ENCODE measurements around the gene BTBD19.

Gene BTBD19

DNA sequence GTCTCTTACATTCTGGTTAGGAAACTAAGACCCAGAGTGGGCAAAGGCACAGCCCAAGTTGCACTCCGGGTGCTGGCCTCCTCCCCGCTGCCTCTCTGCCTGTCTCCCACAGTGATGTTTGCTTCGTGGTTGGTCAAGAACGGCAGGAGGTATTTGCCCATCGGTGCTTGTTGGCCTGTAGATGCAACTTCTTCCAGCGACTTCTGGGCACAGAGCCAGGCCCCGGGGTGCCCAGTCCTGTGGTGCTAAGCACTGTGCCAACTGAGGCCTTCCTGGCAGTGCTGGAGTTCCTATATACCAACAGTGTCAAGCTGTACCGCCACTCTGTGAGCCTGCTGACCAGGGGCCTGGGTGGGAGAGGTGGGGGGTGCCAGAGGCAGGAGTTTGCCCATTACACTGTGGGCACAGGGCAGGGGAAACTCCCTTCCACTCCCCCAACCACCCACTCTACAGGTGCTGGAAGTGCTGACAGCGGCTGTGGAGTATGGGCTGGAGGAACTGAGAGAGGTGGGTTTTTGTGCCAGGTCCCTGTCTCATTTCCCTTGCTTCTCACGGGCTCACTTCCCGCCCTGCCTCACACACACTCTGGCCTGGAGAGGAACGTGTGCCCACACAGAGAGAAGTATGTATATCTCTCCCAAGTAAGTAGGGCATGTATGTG lies 1.9 kb downstream of the BTBD19 start:
- TF ChIP-seq TCF12 (IDR thresholded peaks at IDR 0.05; ENCODE audit: low read depth) = peak; percentile 80
- TF ChIP-seq, protein P1, sequence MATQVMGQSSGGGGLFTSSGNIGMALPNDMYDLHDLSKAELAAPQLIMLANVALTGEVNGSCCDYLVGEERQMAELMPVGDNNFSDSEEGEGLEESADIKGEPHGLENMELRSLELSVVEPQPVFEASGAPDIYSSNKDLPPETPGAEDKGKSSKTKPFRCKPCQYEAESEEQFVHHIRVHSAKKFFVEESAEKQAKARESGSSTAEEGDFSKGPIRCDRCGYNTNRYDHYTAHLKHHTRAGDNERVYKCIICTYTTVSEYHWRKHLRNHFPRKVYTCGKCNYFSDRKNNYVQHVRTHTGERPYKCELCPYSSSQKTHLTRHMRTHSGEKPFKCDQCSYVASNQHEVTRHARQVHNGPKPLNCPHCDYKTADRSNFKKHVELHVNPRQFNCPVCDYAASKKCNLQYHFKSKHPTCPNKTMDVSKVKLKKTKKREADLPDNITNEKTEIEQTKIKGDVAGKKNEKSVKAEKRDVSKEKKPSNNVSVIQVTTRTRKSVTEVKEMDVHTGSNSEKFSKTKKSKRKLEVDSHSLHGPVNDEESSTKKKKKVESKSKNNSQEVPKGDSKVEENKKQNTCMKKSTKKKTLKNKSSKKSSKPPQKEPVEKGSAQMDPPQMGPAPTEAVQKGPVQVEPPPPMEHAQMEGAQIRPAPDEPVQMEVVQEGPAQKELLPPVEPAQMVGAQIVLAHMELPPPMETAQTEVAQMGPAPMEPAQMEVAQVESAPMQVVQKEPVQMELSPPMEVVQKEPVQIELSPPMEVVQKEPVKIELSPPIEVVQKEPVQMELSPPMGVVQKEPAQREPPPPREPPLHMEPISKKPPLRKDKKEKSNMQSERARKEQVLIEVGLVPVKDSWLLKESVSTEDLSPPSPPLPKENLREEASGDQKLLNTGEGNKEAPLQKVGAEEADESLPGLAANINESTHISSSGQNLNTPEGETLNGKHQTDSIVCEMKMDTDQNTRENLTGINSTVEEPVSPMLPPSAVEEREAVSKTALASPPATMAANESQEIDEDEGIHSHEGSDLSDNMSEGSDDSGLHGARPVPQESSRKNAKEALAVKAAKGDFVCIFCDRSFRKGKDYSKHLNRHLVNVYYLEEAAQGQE (IDR thresholded peaks at IDR 0.05; ENCODE audit: low read depth) = no peak
- TF ChIP-seq, protein P2, sequence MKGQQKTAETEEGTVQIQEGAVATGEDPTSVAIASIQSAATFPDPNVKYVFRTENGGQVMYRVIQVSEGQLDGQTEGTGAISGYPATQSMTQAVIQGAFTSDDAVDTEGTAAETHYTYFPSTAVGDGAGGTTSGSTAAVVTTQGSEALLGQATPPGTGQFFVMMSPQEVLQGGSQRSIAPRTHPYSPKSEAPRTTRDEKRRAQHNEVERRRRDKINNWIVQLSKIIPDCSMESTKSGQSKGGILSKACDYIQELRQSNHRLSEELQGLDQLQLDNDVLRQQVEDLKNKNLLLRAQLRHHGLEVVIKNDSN (IDR thresholded peaks at IDR 0.05) = 0 out of 2 replicates have a peak, but pooled peaks have one; percentile 5
- TF ChIP-seq NFIC (IDR thresholded peaks at IDR 0.05) = peak; percentile 99
- TF ChIP-seq EGR1 (IDR thresholded peaks at IDR 0.05) = no peak
- TF ChIP-seq RAD21 (IDR thresholded peaks at IDR 0.05; ENCODE audit: low read depth) = no peak
- no peak for TF ChIP-seq YY1 (IDR thresholded peaks at IDR 0.05; ENCODE audit: low read depth)
- TF ChIP-seq CREB1 (IDR thresholded peaks at IDR 0.05; ENCODE audit: low read depth) = no peak
- no peak; the same call in 1 of the 2 replicates for TF ChIP-seq EP300 (IDR thresholded peaks at IDR 0.05; ENCODE audit: borderline replicate concordance)
- TF ChIP-seq, protein P3, sequence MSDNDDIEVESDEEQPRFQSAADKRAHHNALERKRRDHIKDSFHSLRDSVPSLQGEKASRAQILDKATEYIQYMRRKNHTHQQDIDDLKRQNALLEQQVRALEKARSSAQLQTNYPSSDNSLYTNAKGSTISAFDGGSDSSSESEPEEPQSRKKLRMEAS (IDR thresholded peaks at IDR 0.05) = no peak
- peak; percentile 54; the same call in 1 of the 2 replicates for TF ChIP-seq CEBPB (IDR thresholded peaks at IDR 0.05)
- TF ChIP-seq ZBTB7A (IDR thresholded peaks at IDR 0.05; ENCODE audit: low read depth) = peak; percentile 24; the same call in 1 of the 2 replicates
- no peak for TF ChIP-seq TAF1 (IDR thresholded peaks at IDR 0.05; ENCODE audit: low read depth)
- no peak for TF ChIP-seq FOXM1 (IDR thresholded peaks at IDR 0.05; ENCODE audit: borderline replicate concordance, low read depth)
- TF ChIP-seq TEAD4 (IDR thresholded peaks at IDR 0.05) = peak; percentile 73

DNA sequence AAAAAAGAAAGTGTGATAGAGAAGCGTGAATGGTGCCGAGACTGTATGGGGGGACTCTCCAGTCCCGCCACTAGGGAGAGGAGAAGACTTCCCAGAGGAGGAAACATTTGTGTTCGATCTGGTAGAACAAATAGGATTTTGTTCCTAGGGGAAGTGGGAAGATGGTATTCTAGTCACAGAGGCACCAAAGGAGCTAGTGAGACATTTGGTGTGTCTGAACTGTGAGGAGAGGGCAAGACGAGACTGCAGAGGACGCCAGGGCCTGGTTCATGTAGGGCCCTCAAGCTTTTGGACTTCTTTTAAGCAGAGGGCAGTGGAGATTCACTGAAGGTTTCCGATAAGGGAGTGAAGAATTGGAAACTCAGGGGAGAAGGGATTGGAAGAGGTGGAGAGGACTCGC lies 2.9 kb downstream of the BTBD19 start:
- TF ChIP-seq EP300 (IDR thresholded peaks at IDR 0.05; ENCODE audit: borderline replicate concordance) (no peak), TAF1 (IDR thresholded peaks at IDR 0.05; ENCODE audit: low read depth) (no peak), CREB1 (IDR thresholded peaks at IDR 0.05; ENCODE audit: low read depth) (no peak), RAD21 (IDR thresholded peaks at IDR 0.05; ENCODE audit: low read depth) (no peak), NFIC (IDR thresholded peaks at IDR 0.05) (no peak), TEAD4 (IDR thresholded peaks at IDR 0.05) (no peak), YY1 (IDR thresholded peaks at IDR 0.05; ENCODE audit: low read depth) (no peak), CEBPB (IDR thresholded peaks at IDR 0.05) (no peak), EGR1 (IDR thresholded peaks at IDR 0.05) (no peak), ZBTB7A (IDR thresholded peaks at IDR 0.05; ENCODE audit: low read depth) (no peak), TCF12 (IDR thresholded peaks at IDR 0.05; ENCODE audit: low read depth) (no peak), FOXM1 (IDR thresholded peaks at IDR 0.05; ENCODE audit: borderline replicate concordance, low read depth) (no peak)
- TF ChIP-seq, protein P3 (IDR thresholded peaks at IDR 0.05) = no peak
- TF ChIP-seq, protein P1 (IDR thresholded peaks at IDR 0.05; ENCODE audit: low read depth) = no peak
- TF ChIP-seq, protein P2 (IDR thresholded peaks at IDR 0.05) = no peak

DNA sequence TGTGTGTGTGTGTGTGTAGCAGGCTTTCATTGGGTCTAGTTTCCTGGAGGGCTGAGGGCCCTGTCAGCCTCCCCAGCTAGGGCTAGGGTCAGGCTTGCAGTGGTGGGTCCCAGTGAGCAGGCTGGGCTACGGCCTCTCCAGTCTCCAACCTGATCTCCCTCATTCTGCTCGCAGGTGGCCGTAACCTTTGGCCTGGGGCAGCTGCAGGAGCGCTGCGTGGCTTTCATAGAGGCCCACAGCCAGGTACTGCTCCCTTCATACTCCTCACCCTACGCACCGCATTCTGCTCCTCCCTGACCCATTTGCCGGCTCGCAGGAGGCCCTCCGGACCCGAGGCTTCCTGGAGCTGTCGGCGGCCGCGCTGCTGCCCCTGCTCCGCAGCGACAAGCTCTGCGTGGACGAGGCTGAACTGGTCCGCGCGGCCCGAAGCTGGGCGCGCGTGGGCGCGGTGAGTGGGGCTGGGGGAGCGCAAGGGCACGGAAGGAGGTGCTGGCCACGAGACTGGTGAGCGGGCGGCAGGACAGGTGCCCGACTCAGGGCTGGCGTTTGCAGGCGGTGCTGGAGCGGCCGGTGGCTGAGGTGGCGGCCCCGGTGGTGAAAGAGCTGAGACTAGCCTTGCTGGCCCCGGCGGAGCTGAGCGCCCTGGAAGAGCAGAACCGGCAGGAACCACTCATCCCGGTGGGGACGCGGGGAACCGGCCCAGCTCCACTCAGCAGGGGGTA lies 4.7 kb downstream of the BTBD19 start:
- no peak for TF ChIP-seq ZBTB7A (IDR thresholded peaks at IDR 0.05; ENCODE audit: low read depth)
- no peak for TF ChIP-seq EP300 (IDR thresholded peaks at IDR 0.05; ENCODE audit: borderline replicate concordance)
- TF ChIP-seq YY1 (IDR thresholded peaks at IDR 0.05; ENCODE audit: low read depth) = no peak
- TF ChIP-seq CEBPB (IDR thresholded peaks at IDR 0.05) = no peak
- TF ChIP-seq, protein P2 (IDR thresholded peaks at IDR 0.05) = no peak
- TF ChIP-seq RAD21 (IDR thresholded peaks at IDR 0.05; ENCODE audit: low read depth) = no peak
- TF ChIP-seq, protein P3 (IDR thresholded peaks at IDR 0.05) = no peak

DNA sequence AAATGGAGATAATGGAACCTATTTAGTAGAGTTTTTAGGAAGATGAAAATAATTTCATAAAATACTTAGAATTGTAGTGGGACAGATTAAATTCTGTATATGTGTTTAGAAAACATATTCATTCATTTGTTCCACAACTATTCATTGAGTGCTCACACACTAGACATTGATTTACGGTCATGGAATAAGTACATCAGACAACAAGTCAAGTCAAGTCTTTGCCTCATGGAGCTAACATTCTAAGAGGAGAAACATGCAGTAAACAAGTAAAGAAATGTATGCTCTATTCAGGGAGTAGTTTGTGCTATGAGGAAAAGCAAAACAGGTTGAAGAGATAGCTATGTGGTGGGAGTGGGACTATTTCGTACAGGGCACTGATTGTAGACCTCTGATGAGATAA lies 9.0 kb downstream of the BTBD19 start:
- no peak for TF ChIP-seq YY1 (IDR thresholded peaks at IDR 0.05; ENCODE audit: low read depth)
- TF ChIP-seq CREB1 (IDR thresholded peaks at IDR 0.05; ENCODE audit: low read depth) = no peak
- TF ChIP-seq ZBTB7A (IDR thresholded peaks at IDR 0.05; ENCODE audit: low read depth) = no peak
- no peak for TF ChIP-seq EP300 (IDR thresholded peaks at IDR 0.05; ENCODE audit: borderline replicate concordance)
- no peak for TF ChIP-seq TCF12 (IDR thresholded peaks at IDR 0.05; ENCODE audit: low read depth)
- TF ChIP-seq CEBPB (IDR thresholded peaks at IDR 0.05) = no peak
- TF ChIP-seq, protein P2 (IDR thresholded peaks at IDR 0.05) = no peak
- TF ChIP-seq RAD21 (IDR thresholded peaks at IDR 0.05; ENCODE audit: low read depth) = no peak
- no peak for TF ChIP-seq FOXM1 (IDR thresholded peaks at IDR 0.05; ENCODE audit: borderline replicate concordance, low read depth)
- TF ChIP-seq TEAD4 (IDR thresholded peaks at IDR 0.05) = no peak
- TF ChIP-seq, protein P1 (IDR thresholded peaks at IDR 0.05; ENCODE audit: low read depth) = no peak
